B cell (primary cell): Measurements from ENCODE around the gene MVB12A. TPM values are rescaled to one million over a fixed set of nuclear protein-coding genes. Genes with fewer than 3 reads are reported as not detected.

Source experiments
- ATAC-seq: fragments of 200-7000 bp; cut with Tn5 transposase; one replicate; pipeline ENCODE4 v1.10.0; 2021; ENCODE audit warnings: low read depth, mild to moderate bottlenecking, moderate number of reproducible peaks, moderate library complexity
- CTCF ChIA-PET: fragments of 350-600 bp; sonication (Branson Sonifier 250); formaldehyde crosslinking; loops from one replicate; lab custom pipeline; 2021; ENCODE audit warnings: antibody characterized with exemption, inconsistent platforms; lab: Charles Lee
- POLR2A ChIA-PET: fragments of 350-600 bp; sonication (Branson Sonifier 250); formaldehyde crosslinking; loops from one replicate; lab custom pipeline; 2021; ENCODE audit warnings: antibody characterized with exemption; lab: Charles Lee
- DNase-seq: peaks from one replicate; pipeline ENCODE4 v3.0.0; 2013
- H2AFZ ChIP-seq: 2 replicates; pipeline ENCODE4 v1.6.1; 2012; ENCODE audit warnings: mild to moderate bottlenecking, low read depth, low read length; ENCODE audit not compliant: insufficient read depth, poor library complexity, severe bottlenecking
- H3K27ac ChIP-seq, 2 donors: 1 replicate in 1 of 2; 2 replicates in 1 of 2; pipeline ENCODE4 v1.5.1; 2012 to 2013; ENCODE audit warnings: low read length in 2 of 2, mild to moderate bottlenecking in 2 of 2, moderate library complexity in 1 of 2
- H3K27me3 ChIP-seq, 4 experiments: fragments of 200-600 bp in 1 of 4; sonication (generic) in 1 of 4; replicated peaks in 1 of 4; 1 replicate in 2 of 4; 2 replicates in 2 of 4; pipeline versions ENCODE4 v1.6.1 to v1.7.0; 2013 to 2016; ENCODE audit warnings: low read length in 3 of 4, mild to moderate bottlenecking in 2 of 4, mixed read lengths in 1 of 4, moderate library complexity in 1 of 4; ENCODE audit not compliant: insufficient read depth in 4 of 4, control insufficient read depth in 3 of 4; ENCODE audit errors: control extremely low read depth in 1 of 4
- H3K36me3 ChIP-seq, 2 experiments: replicated peaks in 1 of 2; 1 replicate in 1 of 2; 2 replicates in 1 of 2; pipeline versions ENCODE4 v1.6.1 to v1.7.1; 2013; ENCODE audit warnings: low read length in 1 of 2; ENCODE audit not compliant: insufficient read depth in 2 of 2, control insufficient read depth in 1 of 2; ENCODE audit errors: control extremely low read depth in 1 of 2, extremely low read depth in 1 of 2
- H3K4me1 ChIP-seq, 2 donors: fragments of 200-600 bp in 1 of 2; sonication (generic) in 1 of 2; 1 replicate in 1 of 2; 2 replicates in 1 of 2; pipeline versions ENCODE4 v1.5.1 to v1.6.1; 2013 to 2017; ENCODE audit warnings: low read length in 2 of 2; ENCODE audit not compliant: control insufficient read depth in 2 of 2, insufficient read depth in 2 of 2
- H3K4me2 ChIP-seq: replicated peaks from 2 replicates; pipeline ENCODE3; 2012; ENCODE audit warnings: mild to moderate bottlenecking, low read depth, low read length; ENCODE audit not compliant: poor library complexity, severe bottlenecking
- H3K4me3 ChIP-seq, 5 experiments: fragments of 200-600 bp in 1 of 5; sonication (generic) in 1 of 5; 1 replicate in 3 of 5; 2 replicates in 2 of 5; pipeline versions ENCODE4 v1.5.1 to v1.7.0; 2011 to 2016; ENCODE audit warnings: low read length in 4 of 5, mild to moderate bottlenecking in 4 of 5, low read depth in 2 of 5, control low read depth in 1 of 5, moderate library complexity in 1 of 5; ENCODE audit not compliant: insufficient read depth in 1 of 5; ENCODE audit errors: control extremely low read depth in 1 of 5, extremely low read depth in 1 of 5
- H3K79me2 ChIP-seq: fragments of 200-600 bp; sonication (generic); one replicate; pipeline ENCODE4 v1.6.0; 2016; ENCODE audit warnings: low read length; ENCODE audit not compliant: control insufficient read depth, insufficient read depth
- H3K9ac ChIP-seq: fragments of 200-600 bp; sonication (generic); 2 replicates; pipeline ENCODE4 v1.6.1; 2017; ENCODE audit warnings: mild to moderate bottlenecking, low read length, moderate library complexity
- H3K9me3 ChIP-seq, 3 donors: one replicate each; pipeline versions ENCODE4 v1.6.1 to v1.7.1; 2013; ENCODE audit warnings: low read length in 2 of 3; ENCODE audit not compliant: control insufficient read depth in 2 of 3, insufficient read depth in 1 of 3; ENCODE audit errors: control extremely low read depth in 1 of 3
- H4K20me1 ChIP-seq: 2 replicates; pipeline ENCODE4 v1.6.0; 2012; ENCODE audit warnings: mild to moderate bottlenecking, low read length; ENCODE audit not compliant: insufficient read depth, control insufficient read depth, poor library complexity, severe bottlenecking
- H3K27ac Mint-ChIP-seq: one replicate; pipeline ENCODE4 v1.8.0; 2021; ENCODE audit warnings: mixed read lengths
- H3K27me3 Mint-ChIP-seq: one replicate; pipeline ENCODE4 v1.8.0; 2021; ENCODE audit warnings: mixed read lengths
- H3K4me1 Mint-ChIP-seq: one replicate; pipeline ENCODE4 v1.8.0; 2021; ENCODE audit warnings: mixed read lengths
- H3K4me3 Mint-ChIP-seq: one replicate; pipeline ENCODE4 v1.8.0; 2021; ENCODE audit warnings: mixed read lengths
- H3K9me3 Mint-ChIP-seq: one replicate; pipeline ENCODE4 v1.8.0; 2022; ENCODE audit warnings: mixed read lengths; ENCODE audit not compliant: insufficient read depth
- CTCF ChIP-seq: fragments of 200-600 bp; IDR thresholded peaks from one replicate; pipeline ENCODE4 v1.8.0; 2022; ENCODE audit warnings: antibody characterized with exemption, mild to moderate bottlenecking
- EZH2 ChIP-seq: IDR thresholded peaks from 2 replicates; pipeline ENCODE4 v1.6.1; 2012; ENCODE audit warnings: borderline replicate concordance, low read depth, mild to moderate bottlenecking, moderate library complexity, low read length; ENCODE audit not compliant: insufficient read depth, poor library complexity, severe bottlenecking
- WGBS: methylation state at CpG from one replicate; pipeline ENCODE4 v1.1.5; 2013; ENCODE audit warnings: missing lambda C conversion rate; ENCODE audit not compliant: insufficient coverage; 5-methylcytosine and 5-hydroxymethylcytosine counted together
- intact Hi-C: fragments of 100-400 bp; cut with micrococcal nuclease; formaldehyde crosslinking; loops from one replicate; pipeline ENCODE4 v1.10.0; 2022
- polyA plus RNA-seq: library from polyadenylated mRNA; depleted of rRNA; stranded (reverse); fragments of >200 nt; gene quantifications from 2 replicates; pipeline ENCODE4 v1.2.3, GENCODE V29; 2012
- total RNA-seq, 2 donors: library from RNA; stranded (reverse); fragments of 120-200 nt in 1 of 2; gene quantifications; 1 replicate in 1 of 2; 2 replicates in 1 of 2; pipeline versions ENCODE4 v1.2.3 to v1.2.4, GENCODE V29; 2013 to 2022

MVB12A gene
- total and polyA plus RNA-seq, 2 donors (not counting 1 experiment from before 2014, with no cell fraction given), result 31.3 to 33.6 TPM

DNA sequence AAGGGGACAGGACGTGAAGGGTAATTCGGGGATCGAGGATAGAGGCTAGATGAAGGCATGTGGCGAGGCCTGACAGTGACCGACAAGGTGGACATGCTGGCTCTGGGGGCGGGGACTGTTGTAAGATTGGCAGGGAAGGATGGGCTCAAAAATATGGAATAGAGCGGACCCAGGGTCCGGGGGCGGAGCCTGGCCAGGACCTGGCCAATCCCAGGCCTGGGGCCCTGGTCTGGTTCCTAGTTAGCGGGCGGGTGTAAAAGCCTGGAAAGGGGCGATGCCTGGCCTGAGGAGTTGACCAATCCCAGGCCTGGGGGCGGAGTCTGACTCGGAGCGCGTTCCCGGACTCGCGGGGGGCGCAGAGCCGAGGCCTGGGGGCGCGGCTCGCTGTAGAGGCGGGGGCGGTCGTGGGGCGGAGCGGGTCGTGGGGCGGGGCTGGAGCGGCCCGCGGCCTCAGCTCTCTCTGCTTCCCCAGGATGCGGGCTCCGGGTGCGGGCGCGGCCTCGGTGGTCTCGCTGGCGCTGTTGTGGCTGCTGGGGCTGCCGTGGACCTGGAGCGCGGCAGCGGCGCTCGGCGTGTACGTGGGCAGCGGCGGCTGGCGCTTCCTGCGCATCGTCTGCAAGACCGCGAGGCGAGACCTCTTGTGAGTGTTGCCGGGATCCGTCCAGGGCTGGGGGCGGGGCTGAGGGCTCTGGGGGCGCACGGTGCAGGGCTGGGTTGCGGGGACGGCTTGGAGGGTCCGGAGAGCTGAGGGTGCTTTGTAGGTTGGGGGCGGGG, 50.4 kb downstream of the MVB12A start, which contains the start of gene SLC27A1:
SLC27A1 (plus strand) TSS at position 457 of the 774 bp plus-strand sequence; CDS start at position 474, 17 bp downstream.
- Histone ChIP-seq H3K4me3 (peak within 1 kb of the TSS; percentile 30 to 81 (median 76)), H2AFZ (peak within 1 kb of the TSS; percentile 73), H3K27ac (peak within 1 kb of the TSS; percentile 59 to 62), H3K9ac (peak within 1 kb of the TSS; percentile 68), H3K9me3 (no peaks in the 10 kb centered on the region), H3K4me1 (peaks cover 6 to 22% of the 10 kb centered on the region in 2 donors), H3K36me3 (no peaks in the 10 kb centered on the region), H3K79me2 (no peaks in the 10 kb centered on the region), H3K27me3 (no peaks in the 10 kb centered on the region), H3K4me2 (peak within 1 kb of the TSS; percentile 82), H4K20me1 (no peaks in the 10 kb centered on the region)
- peak within 1 kb of the TSS; percentile 92 for H3K4me3 Mint-ChIP-seq
- ChIA-PET CTCF (interaction anchor here (1.2 kb wide), 2 partner anchors 103 to 389 kb away, joined by 3 to 4 read pairs; partner anchors contain the start of gene RPL18A), POLR2A (interaction anchor here (0.7 to 0.8 kb wide), 2 partner anchors 64 to 65 kb away, joined by 4 to 10 read pairs; no protein-coding TSS in a partner anchor)
- ATAC-seq, result peak; percentile 78
- DNase-seq, result peak; percentile 94
- no peaks in the 10 kb centered on the region for H3K27me3 Mint-ChIP-seq
- peak within 1 kb of the TSS; percentile 90 for H3K27ac Mint-ChIP-seq
- WGBS, result under 1% methylated on average over 64 of the region's 67 CpGs
- TF ChIP-seq CTCF (no peak), EZH2 (no peak)
- no peaks in the 10 kb centered on the region for H3K9me3 Mint-ChIP-seq
- intact Hi-C loops, result loop anchor here (1.0 kb wide), 4 partner anchors 19 to 165 kb away; partner anchors contain the start of gene MRPL34
- H3K4me1 Mint-ChIP-seq, result peaks cover 28% of the 10 kb centered on the region
